HepG2 (cell line): Measurements from ENCODE around the gene ALDH1L2. TPM values are rescaled to one million over a fixed set of nuclear protein-coding genes. Genes with fewer than 3 reads are reported as not detected.

Experiments used
- ATAC-seq: fragments of 200-7000 bp; cut with Tn5 transposase; 3 replicates; pipeline ENCODE4 v1.9.1; 2020; ENCODE audit warnings: mild to moderate bottlenecking, moderate library complexity
- BruUV-seq: library from RNA; stranded (reverse); fragments of 400-500 nt; replicated peaks from 2 replicates; lab custom pipeline; 2021; lab: Mats Ljungman, UMichigan
- CTCF ChIA-PET: fragments of 300-600 bp; formaldehyde crosslinking; extraction: SDS; loops from one replicate; lab custom pipeline; 2021; ENCODE audit warnings: low total read pairs, inconsistent platforms, low intra/inter-chr PET ratio; lab: Yijun Ruan, JAX
- POLR2A ChIA-PET: fragments of 350-600 bp; sonication (Branson Sonifier 250); formaldehyde crosslinking; loops from one replicate; lab custom pipeline; 2020; ENCODE audit warnings: antibody characterized with exemption, inconsistent platforms; lab: Yijun Ruan, JAX
- DNase-seq: peaks from one replicate; pipeline ENCODE4 v3.0.0-alpha.2; 2015; ENCODE audit warnings: low spot score
- FAIRE-seq: peaks from 3 replicates; lab custom pipeline; 2011; peaks lifted over from hg19 to GRCh38; lab: Jason Lieb, UNC
- H2AFZ ChIP-seq: one replicate; pipeline ENCODE4 v1.6.1; 2011; ENCODE audit warnings: low read length, inconsistent platforms
- H3K27ac ChIP-seq: fragments of 300-600 bp; 3 replicates; pipeline ENCODE4 v1.8.0; 2011; ENCODE audit warnings: mixed run types, mild to moderate bottlenecking, mixed read lengths, low read length, inconsistent platforms; ENCODE audit not compliant: insufficient read depth; ENCODE audit errors: extremely low read length
- H3K27me3 ChIP-seq, 2 experiments: fragments of 200-600 bp in 1 of 2; 2 replicates in 1 of 2; 3 replicates in 1 of 2; pipeline versions ENCODE4 v1.6.0 to v1.8.0; 2011; ENCODE audit warnings: low read length in 2 of 2, mild to moderate bottlenecking in 2 of 2, moderate library complexity in 2 of 2, inconsistent platforms in 1 of 2; ENCODE audit not compliant: insufficient read depth in 2 of 2, control insufficient read depth in 1 of 2
- H3K36me3 ChIP-seq, 2 experiments: fragments of 200-600 bp in 1 of 2; replicated peaks in 1 of 2; 2 replicates in 1 of 2; 3 replicates in 1 of 2; pipeline versions ENCODE4 v1.5.1 to v1.8.0; 2011; ENCODE audit warnings: low read length in 2 of 2, inconsistent platforms in 1 of 2; ENCODE audit not compliant: insufficient read depth in 2 of 2, control insufficient read depth in 1 of 2
- H3K4me1 ChIP-seq: 2 replicates; pipeline ENCODE4 v1.5.1; 2012; ENCODE audit warnings: low read length, inconsistent platforms; ENCODE audit not compliant: insufficient read depth
- H3K4me2 ChIP-seq: 2 replicates; pipeline ENCODE4 v1.6.0; 2011; ENCODE audit warnings: low read depth, low read length, inconsistent platforms
- H3K4me3 ChIP-seq, 3 experiments: fragments of 200-600 bp in 1 of 3; sonication (generic), shearing (Covaris generic) in 1 of 3; replicated peaks in 1 of 3; 2 replicates each; pipeline ENCODE4 v1.5.1; 2011 to 2016; ENCODE audit warnings: low read length in 3 of 3, inconsistent platforms in 2 of 3, low read depth in 2 of 3, mild to moderate bottlenecking in 2 of 3, control low read depth in 1 of 3, mixed read lengths in 1 of 3; ENCODE audit not compliant: insufficient read depth in 1 of 3
- H3K79me2 ChIP-seq: one replicate; pipeline ENCODE4 v1.6.1; 2011; ENCODE audit warnings: low read length, inconsistent platforms; ENCODE audit not compliant: insufficient read depth
- H3K9ac ChIP-seq: 2 replicates; pipeline ENCODE4 v1.6.0; 2011; ENCODE audit warnings: mild to moderate bottlenecking, low read depth, low read length, inconsistent platforms; ENCODE audit not compliant: insufficient read depth
- H3K9me3 ChIP-seq: 2 replicates; pipeline ENCODE4 v1.5.1; 2012; ENCODE audit warnings: mild to moderate bottlenecking, low read length
- H4K20me1 ChIP-seq: 2 replicates; pipeline ENCODE4 v1.6.0; 2011; ENCODE audit warnings: inconsistent platforms, mild to moderate bottlenecking, low read length, moderate library complexity; ENCODE audit not compliant: insufficient read depth
- TP53 ChIP-seq: sonication (generic); formaldehyde crosslinking; conservative IDR thresholded peaks from 2 replicates; pipeline ENCODE4 v1.4.0; 2020; ENCODE audit warnings: missing genetic modification reagents
- XBP1 ChIP-seq: sonication (generic); formaldehyde crosslinking; IDR thresholded peaks from 2 replicates; pipeline ENCODE4 v1.5.0; 2020; ENCODE audit warnings: missing genetic modification reagents
- ZNF160 ChIP-seq: sonication (generic); formaldehyde crosslinking; IDR thresholded peaks from 2 replicates; pipeline ENCODE4 v1.8.0; 2022; ENCODE audit warnings: mild to moderate bottlenecking, inconsistent platforms, missing genetic modification reagents
- ZNF234 ChIP-seq: sonication (generic); formaldehyde crosslinking; conservative IDR thresholded peaks from 2 replicates; pipeline ENCODE4 v1.5.1; 2020; ENCODE audit warnings: mild to moderate bottlenecking, missing genetic modification reagents
- ZNF468 ChIP-seq: sonication (generic); formaldehyde crosslinking; IDR thresholded peaks from 2 replicates; pipeline ENCODE4 v1.8.0; 2022; ENCODE audit warnings: mild to moderate bottlenecking, moderate library complexity, missing genetic modification reagents
- ZNF772 ChIP-seq: sonication (generic); formaldehyde crosslinking; IDR thresholded peaks from 2 replicates; pipeline ENCODE4 v1.5.0; 2020; ENCODE audit warnings: mild to moderate bottlenecking, missing genetic modification reagents
- ZSCAN25 ChIP-seq: sonication (generic); formaldehyde crosslinking; IDR thresholded peaks from 2 replicates; pipeline ENCODE4 v1.8.0; 2022; ENCODE audit warnings: mild to moderate bottlenecking, missing genetic modification reagents
- WGBS: methylation state at CpG from one replicate; pipeline ENCODE4 v1.1.6; 2017; ENCODE audit warnings: low lambda C conversion rate; 5-methylcytosine and 5-hydroxymethylcytosine counted together
- in situ Hi-C: cut with HindIII; loops from 2 replicates; pipeline ENCODE4 v1.10.0; 2017; ENCODE audit warnings: low pct_unique_long_range_greater_than_20kb; ENCODE audit not compliant: extremely low pct_ligation_motif_present
- intact Hi-C: fragments of 100-400 bp; cut with micrococcal nuclease; formaldehyde crosslinking; loops from one replicate; pipeline ENCODE4 v1.10.0; 2022; ENCODE audit not compliant: unreplicated experiment
- polyA plus RNA-seq, 8 experiments: library from polyadenylated mRNA; depleted of rRNA in 3 of 8; stranded (reverse) in 7 of 8; unstranded in 1 of 8; fragments of >200 nt; fragmentation: Illumina TruSeq in 4 of 8; extraction: Trizol in 4 of 8; gene quantifications; 2 replicates each; pipeline versions ENCODE4 v1.2.1 to v1.2.3, GENCODE V29; 2011 to 2016; ENCODE audit warnings: low read depth in 4 of 8, missing spikeins in 1 of 8, mixed read lengths in 1 of 8; ENCODE audit not compliant: insufficient read depth in 1 of 8
- total RNA-seq, 5 experiments: library from RNA; depleted of rRNA; stranded (reverse); fragments of >200 nt; fragmentation: Illumina TruSeq; extraction: Trizol; gene quantifications; 2 replicates each; pipeline ENCODE4 v1.2.3, GENCODE V29; 2016; ENCODE audit warnings: low read depth in 1 of 5

ALDH1L2 gene
- total and polyA plus RNA-seq, 2 of the 13 experiments (the other 11 are each of a cell fraction or from before 2014, with no cell fraction given), result 0.40 to 4.6 TPM

DNA sequence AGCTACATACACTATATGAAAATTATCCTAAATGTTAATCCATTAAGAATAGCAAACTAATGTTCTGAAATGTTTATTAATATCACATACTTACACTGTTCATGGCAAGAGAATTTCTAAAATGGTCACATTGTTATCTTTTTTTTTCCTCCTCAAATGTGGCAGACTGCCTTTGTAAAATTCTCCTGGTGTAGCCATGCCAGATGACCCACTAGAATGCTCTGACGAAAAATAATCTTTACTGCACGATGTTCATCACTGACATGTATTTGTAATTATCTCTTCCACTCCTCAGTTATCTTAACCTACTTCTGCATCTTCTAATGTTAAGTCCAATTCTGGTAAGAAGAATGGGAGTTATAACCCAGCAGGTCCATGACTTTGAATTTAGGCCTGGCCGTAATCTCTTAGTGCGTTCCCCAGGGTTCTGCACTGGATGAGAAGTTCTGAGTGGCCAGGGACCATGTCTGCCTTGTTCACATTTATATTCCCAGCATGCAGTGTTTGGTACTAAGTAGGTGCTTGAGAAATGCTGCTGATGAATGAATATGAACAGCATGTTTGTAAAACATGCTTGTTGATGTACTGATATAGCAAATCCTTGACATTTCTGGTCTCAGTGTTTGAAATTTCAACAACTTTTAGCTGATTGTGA is 51.4 kb downstream of the ALDH1L2 start:
- POLR2A ChIA-PET, result no interaction called here
- no peak for TF ChIP-seq ZSCAN25 (CRISPR knock-in tag)
- TF ChIP-seq ZNF234 (CRISPR knock-in tag), result no peak
- no peak for TF ChIP-seq ZNF160
- TF ChIP-seq XBP1 (CRISPR knock-in tag), result no peak
- TF ChIP-seq TP53 (CRISPR knock-in tag), result no peak
- TF ChIP-seq, all 625 proteins: peak for 0

DNA sequence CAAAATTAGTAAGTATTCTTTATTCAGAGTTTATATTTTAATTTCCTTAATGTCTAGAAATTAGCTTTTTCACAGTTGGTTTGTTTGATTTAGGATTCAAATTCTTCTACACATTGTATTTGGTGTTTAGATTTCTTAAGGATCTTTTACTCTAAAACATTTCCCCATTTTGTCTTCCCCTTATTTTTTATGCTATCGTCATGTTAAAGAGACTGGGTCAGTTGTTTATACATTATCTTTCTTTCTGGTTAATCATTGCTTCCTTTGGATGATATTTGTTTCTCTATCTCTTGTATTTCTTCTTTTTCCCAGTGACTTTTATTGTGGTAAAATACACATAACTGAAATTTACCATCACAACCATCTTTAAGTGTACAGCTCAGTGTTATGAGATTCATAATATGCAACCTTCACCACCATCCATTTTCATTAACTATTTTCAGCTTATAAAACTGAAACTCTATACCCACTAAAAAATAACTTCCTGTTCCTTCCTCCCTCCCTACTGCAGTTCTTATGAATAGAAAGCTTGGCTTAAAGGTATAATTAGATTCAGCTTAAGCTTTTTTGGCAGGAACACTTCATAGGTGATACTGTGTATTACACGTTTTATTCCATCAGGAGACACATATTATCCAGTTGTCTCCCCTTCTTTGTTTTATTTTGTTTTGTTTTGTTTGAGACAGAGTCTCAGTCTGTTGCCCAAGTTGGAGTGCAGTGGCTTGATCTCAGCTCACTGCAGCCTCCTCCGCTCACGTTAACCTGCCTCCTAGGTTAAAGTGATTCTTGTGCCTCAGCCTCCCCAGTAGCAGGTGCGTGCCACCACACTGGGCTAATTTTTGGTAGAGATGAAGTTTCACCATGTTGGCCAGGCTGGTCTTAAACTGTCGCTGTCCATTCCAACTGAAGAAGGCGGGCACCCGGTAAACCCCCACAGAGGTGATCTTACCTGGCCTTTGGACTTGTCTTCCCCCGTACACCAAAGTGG is 53.1 kb downstream of the ALDH1L2 start:
- in situ Hi-C loops, result no loop called here
- ChIA-PET POLR2A (no interaction called here), CTCF (no interaction called here)
- no peak for ATAC-seq
- no peaks in the 10 kb centered on the region for H3K27me3 ChIP-seq
- no peak overlapping the region for H3K9ac ChIP-seq
- H3K4me3 ChIP-seq, result no peak overlapping the region
- intact Hi-C loops, result no loop called here
- FAIRE-seq, result no peak
- H4K20me1 ChIP-seq, result no peaks in the 10 kb centered on the region
- H3K4me1 ChIP-seq, result no peaks in the 10 kb centered on the region
- no peak overlapping the region for H3K4me2 ChIP-seq
- H3K79me2 ChIP-seq, result no peaks in the 10 kb centered on the region
- H2AFZ ChIP-seq, result no peak overlapping the region
- no peaks in the 10 kb centered on the region for H3K36me3 ChIP-seq
- BruUV-seq, result no TSS peak
- 92% methylated on average over 9 of the region's 9 CpGs for WGBS
- DNase-seq, result no peak
- no peaks in the 10 kb centered on the region for H3K9me3 ChIP-seq
- TF ChIP-seq ZNF468 (no peak), ZNF772 (CRISPR knock-in tag) (no peak)
- no peak overlapping the region for H3K27ac ChIP-seq

More for the DNA sequence above, 51.4 kb downstream of the ALDH1L2 start:
- H3K9me3 ChIP-seq, result no peaks in the 10 kb centered on the region
- FAIRE-seq (no peak), DNase-seq (no peak), ATAC-seq (no peak)
- no peak overlapping the region for H2AFZ ChIP-seq
- no peak overlapping the region for H3K4me2 ChIP-seq
- H3K4me1 ChIP-seq, result no peaks in the 10 kb centered on the region
- CTCF ChIA-PET, result no interaction called here
- intact Hi-C loops (no loop called here), in situ Hi-C loops (no loop called here)
- no peak overlapping the region for H3K27ac ChIP-seq
- WGBS, result 94% methylated on average over 4 of the region's 4 CpGs
- H3K36me3 ChIP-seq, result no peaks in the 10 kb centered on the region
- H4K20me1 ChIP-seq, result no peaks in the 10 kb centered on the region
- H3K4me3 ChIP-seq, result no peak overlapping the region
- no TSS peak for BruUV-seq
- H3K9ac ChIP-seq, result no peak overlapping the region
- H3K27me3 ChIP-seq, result no peaks in the 10 kb centered on the region
- H3K79me2 ChIP-seq, result no peaks in the 10 kb centered on the region
